Measurements from ENCODE around the gene CARS2.

DNA sequence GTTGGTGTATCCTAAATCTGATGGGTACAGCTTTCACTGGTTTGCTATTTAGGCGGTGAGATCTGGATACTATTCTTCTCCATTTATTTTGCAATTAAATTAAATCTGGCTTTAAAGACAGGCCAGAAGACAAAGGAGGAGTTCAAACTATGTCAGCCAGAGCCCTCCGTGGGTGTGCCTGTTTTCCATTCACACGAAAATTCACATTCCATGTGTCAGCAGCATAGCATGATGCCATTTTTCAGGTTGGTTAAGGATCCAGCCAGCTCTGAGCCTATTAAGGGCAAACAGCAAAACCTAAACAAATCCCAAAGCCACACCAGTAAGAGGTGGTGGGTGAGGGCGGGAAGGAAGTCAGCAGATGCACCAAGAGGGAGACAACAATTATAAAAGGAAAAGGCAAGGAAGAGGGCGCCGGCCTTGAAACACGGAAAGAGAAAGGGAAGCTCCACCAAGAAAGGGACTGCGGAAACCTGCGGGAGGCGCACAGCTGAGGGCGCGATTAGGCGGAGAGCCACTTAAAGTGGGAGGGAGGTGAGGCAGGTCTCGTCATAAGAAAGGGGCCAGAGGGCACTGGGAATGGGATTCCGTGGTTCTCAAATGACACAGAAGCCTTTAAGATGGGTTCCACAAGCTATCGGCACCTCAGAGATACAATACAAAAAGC, 43.0 kb downstream of the CARS2 start:
- TF ChIP-seq EZH2 (IDR thresholded peaks at IDR 0.05), result no peak
- no peak for TF ChIP-seq POLR2AphosphoS5 (IDR thresholded peaks at IDR 0.05; ENCODE audit: borderline replicate concordance, low read depth, low read length)

Measured in SK-N-MC (cell line).